AG10803 (cell line): Measurements from ENCODE around the gene DEPDC7.
"Not testable (repeated sequence)": the region's sequence is repeated elsewhere in the genome, so short reads cannot be mapped to it uniquely, and the experiment has no call there.

Experiments used
- DNase-seq: peaks from one replicate; pipeline ENCODE4 v3.0.0; 2010; ENCODE audit warnings: low read depth
- H3K4me3 ChIP-seq: 2 replicates; pipeline ENCODE4 v1.5.1; 2011; ENCODE audit warnings: mild to moderate bottlenecking, low read length, control low read depth
- CTCF ChIP-seq: conservative IDR thresholded peaks from 2 replicates; pipeline ENCODE4 v1.5.1; 2011; ENCODE audit warnings: mild to moderate bottlenecking, low read length, control low read depth, inconsistent platforms

Gene DEPDC7

GRCh38 chr11:33021501-33021900, 5.8 kb downstream of the DEPDC7 start:
- no peak for TF ChIP-seq CTCF

GRCh38 chr11:33021937-33022336, 6.3 kb downstream of the DEPDC7 start:
- H3K4me3 ChIP-seq = no peak overlapping the region
- no peak for TF ChIP-seq CTCF
- DNase-seq = no peak

More at GRCh38 chr11:33021501-33021900, 5.8 kb downstream of the DEPDC7 start:
- no peak overlapping the region for H3K4me3 ChIP-seq
- DNase-seq = no peak

GRCh38 chr11:33025339-33025722, 9.7 kb downstream of the DEPDC7 start:
- no peak for DNase-seq
- H3K4me3 ChIP-seq = no peak overlapping the region
- TF ChIP-seq CTCF = no peak

- DNase-seq = no peak
- no peak for TF ChIP-seq CTCF
- H3K4me3 ChIP-seq = no peak overlapping the region
Observed at GRCh38 chr11:33027233-33027632, 11.6 kb downstream of the DEPDC7 start.

- H3K4me3 ChIP-seq = no peak overlapping the region
- TF ChIP-seq CTCF = no peak
- peak; percentile 25 for DNase-seq
Observed at GRCh38 chr11:33027846-33028536, 12.3 kb downstream of the DEPDC7 start.

- no peak for TF ChIP-seq CTCF
- no peak for DNase-seq
- H3K4me3 ChIP-seq = no peak overlapping the region
Observed at GRCh38 chr11:33028537-33028914, 12.8 kb downstream of the DEPDC7 start.

GRCh38 chr11:33029218-33029617, 13.5 kb downstream of the DEPDC7 start:
- DNase-seq, H3K4me3 ChIP-seq: not testable (repeated sequence)
